Measurements from ENCODE around the gene PRSS33.

DNA sequence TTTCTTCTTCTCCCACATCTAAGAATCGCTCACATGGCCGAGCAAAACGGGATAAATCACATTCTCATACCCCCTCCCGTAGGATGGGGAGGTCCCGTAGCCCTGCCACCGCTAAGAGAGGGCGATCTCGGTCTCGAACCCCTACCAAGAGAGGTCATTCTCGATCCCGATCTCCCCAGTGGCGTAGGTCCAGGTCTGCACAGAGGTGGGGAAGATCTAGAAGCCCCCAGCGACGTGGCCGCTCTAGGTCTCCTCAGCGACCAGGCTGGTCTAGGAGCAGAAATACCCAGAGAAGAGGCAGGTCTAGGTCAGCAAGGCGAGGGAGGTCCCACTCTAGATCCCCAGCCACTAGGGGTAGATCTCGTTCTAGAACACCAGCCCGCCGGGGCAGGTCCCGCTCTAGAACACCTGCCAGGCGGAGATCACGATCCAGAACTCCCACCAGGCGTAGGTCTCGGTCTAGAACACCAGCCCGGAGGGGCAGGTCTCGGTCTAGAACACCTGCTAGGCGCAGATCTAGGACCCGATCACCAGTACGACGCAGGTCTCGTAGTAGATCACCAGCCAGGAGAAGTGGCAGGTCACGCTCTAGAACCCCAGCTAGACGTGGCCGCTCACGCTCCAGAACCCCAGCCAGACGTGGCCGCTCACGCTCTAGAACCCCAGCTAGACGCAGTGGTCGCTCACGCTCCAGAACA, 25.3 kb downstream of the PRSS33 start:
- TF ChIP-seq POLR2AphosphoS5 (IDR thresholded peaks at IDR 0.05; ENCODE audit: low read depth, low read length) (peak; percentile 90), NANOG (IDR thresholded peaks at IDR 0.05; ENCODE audit: insufficient read depth, low read depth, low read length, poor library complexity, severe bottlenecking) (no peak), RFX5 (IDR thresholded peaks at IDR 0.05; ENCODE audit: borderline replicate concordance, low read depth, low read length) (no peak), JUN (IDR thresholded peaks at IDR 0.05; ENCODE audit: low read depth, low read length) (no peak), GABPA (IDR thresholded peaks at IDR 0.05; ENCODE audit: borderline replicate concordance, insufficient read depth, low read length) (no peak), CBX5 (IDR thresholded peaks at IDR 0.05; ENCODE audit: low read depth, low read length) (no peak), MAFK (IDR thresholded peaks at IDR 0.05; ENCODE audit: low read depth, low read length) (no peak), RAD21 (IDR thresholded peaks at IDR 0.05 in 1 of 2, conservative IDR thresholded peaks at IDR 0.05 in 1 of 2; ENCODE audit: low read depth in 2 of 2, low read length in 2 of 2) (no peak), POLR2A (IDR thresholded peaks at IDR 0.05; ENCODE audit: control extremely low read depth in 1 of 2, low read depth in 2 of 2, low read length in 2 of 2) (peak in 1 of 2 experiments; percentile 37; a peak in 2 of 3 replicates)
- TF ChIP-seq, protein P1, sequence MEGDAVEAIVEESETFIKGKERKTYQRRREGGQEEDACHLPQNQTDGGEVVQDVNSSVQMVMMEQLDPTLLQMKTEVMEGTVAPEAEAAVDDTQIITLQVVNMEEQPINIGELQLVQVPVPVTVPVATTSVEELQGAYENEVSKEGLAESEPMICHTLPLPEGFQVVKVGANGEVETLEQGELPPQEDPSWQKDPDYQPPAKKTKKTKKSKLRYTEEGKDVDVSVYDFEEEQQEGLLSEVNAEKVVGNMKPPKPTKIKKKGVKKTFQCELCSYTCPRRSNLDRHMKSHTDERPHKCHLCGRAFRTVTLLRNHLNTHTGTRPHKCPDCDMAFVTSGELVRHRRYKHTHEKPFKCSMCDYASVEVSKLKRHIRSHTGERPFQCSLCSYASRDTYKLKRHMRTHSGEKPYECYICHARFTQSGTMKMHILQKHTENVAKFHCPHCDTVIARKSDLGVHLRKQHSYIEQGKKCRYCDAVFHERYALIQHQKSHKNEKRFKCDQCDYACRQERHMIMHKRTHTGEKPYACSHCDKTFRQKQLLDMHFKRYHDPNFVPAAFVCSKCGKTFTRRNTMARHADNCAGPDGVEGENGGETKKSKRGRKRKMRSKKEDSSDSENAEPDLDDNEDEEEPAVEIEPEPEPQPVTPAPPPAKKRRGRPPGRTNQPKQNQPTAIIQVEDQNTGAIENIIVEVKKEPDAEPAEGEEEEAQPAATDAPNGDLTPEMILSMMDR (IDR thresholded peaks at IDR 0.05; ENCODE audit: control extremely low read depth in 1 of 3, insufficient read depth in 1 of 3, low read depth in 1 of 3, low read length in 3 of 3): no peak
- TF ChIP-seq, protein P2, sequence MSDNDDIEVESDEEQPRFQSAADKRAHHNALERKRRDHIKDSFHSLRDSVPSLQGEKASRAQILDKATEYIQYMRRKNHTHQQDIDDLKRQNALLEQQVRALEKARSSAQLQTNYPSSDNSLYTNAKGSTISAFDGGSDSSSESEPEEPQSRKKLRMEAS (IDR thresholded peaks at IDR 0.05): no peak
